ENCODE measurements around the gene SLC25A45.
"Not testable (repeated sequence)": the region's sequence is repeated elsewhere in the genome, so short reads cannot be mapped to it uniquely, and the experiment has no call there.

The SLC25A45 gene

DNA sequence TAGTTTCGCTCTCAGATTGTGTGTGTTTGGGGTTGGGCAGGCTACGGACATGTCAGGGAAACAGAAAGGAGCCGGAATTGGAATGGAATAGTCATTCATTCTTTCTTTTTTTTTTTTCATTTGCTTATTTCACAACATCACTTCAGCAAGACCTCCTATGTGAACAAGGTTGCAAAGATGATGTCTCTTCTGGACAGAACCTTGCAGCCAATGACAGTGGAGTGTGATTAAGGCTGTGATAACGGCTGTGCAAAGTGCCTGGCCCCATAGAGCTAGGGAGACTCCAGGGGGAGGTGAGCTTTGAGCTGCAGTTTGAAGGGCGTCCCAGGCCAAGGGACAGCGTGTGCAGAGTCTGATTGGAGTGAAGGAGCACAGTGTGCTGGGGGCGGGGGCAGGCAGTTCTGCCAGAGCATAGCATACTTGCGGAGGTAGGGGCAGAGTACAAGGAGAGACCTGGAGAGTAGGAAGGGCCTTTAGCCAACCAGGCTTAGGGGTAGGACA is 24.5 kb downstream of the SLC25A45 start:
- no peak for DNase-seq (ENCODE audit: low spot score)

DNA sequence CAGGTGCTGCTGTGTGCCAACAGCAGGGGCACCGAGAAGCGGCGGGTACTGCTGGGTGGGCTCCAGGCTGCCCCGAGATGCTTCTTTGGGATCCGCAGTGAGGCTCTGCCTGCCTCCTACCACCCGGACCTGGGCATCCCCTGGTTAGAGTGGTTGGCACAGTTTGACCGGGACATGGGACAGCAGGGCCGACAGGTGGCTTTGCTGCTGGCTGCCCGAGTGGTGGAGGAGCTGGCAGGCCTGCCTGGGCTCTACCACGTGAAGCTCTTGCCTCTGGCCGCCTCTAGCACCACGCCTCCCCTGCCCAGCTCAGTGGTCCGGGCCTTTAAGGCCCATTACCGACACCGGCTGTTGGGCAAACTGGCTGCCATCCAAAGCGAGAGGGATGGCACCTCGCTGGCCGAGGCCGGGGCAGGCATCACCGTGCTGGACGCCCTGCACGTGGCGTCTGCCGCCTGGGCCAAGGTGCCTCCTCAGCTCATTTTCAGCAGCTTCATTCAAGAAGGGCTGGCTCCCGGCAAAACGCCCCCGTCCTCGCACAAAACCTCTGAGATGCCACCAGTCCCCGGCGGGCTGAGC is 26.0 kb downstream of the SLC25A45 start:
- DNase-seq (ENCODE audit: low spot score): no peak

DNA sequence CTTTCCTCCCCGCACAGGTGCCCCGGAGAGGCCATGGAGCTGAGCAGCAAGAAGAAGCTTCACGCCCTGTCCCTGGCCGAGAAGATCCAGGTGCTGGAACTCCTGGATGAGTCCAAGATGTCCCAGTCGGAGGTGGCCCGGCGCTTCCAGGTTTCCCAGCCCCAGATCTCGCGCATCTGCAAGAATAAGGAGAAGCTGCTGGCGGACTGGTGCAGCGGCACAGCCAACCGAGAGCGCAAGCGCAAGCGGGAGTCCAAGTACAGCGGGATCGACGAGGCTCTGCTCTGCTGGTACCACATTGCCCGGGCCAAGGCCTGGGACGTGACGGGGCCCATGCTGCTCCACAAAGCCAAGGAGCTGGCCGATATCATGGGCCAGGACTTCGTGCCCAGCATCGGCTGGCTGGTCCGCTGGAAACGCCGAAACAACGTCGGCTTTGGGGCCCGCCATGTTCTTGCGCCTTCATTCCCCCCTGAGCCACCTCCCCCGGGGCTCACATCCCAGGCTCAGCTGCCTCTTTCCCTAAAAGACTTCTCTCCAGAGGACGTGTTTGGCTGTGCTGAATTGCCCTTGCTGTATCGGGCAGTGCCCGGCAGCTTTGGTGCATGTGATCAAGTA is 26.6 kb downstream of the SLC25A45 start:
- DNase-seq (ENCODE audit: low spot score): no peak

DNA sequence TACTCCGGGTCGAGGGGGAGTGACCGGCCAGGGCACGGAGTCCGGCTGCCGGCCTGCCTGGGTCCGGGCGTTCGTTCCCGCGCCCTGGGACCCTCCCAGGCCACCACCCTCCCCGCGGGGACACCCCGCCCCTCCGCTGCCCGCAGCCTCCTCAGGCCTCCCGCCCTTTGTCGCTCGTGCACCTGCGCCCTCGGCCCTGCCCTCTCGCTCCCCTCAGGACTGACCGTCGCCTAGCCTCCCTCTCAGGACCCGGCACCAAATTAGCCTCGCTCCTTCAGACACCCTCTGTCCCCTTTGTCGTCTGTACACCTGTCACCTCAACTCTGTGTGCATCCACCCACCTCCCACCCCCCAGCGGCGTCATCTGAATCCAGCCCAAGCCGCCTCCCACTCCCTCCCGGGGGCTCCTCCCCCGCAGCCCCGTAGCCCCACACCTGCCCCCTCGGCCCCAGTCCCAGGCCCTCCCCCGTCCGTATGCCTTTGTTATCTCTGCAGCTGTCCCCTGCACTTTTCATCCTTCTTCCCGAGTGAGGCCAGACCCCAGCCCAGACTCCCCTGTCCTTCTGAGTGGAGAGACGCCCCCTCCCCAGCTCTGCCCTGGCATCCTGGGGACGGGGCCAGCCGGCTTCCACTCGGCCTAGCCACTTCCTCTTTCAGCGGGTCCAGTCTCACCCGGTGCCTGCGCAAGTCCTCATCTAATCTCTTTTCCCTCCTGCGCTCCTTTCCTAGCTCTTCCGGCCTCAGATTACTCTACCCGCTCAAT is 27.3 kb downstream of the SLC25A45 start:
- DNase-seq (ENCODE audit: low spot score): no peak

DNA sequence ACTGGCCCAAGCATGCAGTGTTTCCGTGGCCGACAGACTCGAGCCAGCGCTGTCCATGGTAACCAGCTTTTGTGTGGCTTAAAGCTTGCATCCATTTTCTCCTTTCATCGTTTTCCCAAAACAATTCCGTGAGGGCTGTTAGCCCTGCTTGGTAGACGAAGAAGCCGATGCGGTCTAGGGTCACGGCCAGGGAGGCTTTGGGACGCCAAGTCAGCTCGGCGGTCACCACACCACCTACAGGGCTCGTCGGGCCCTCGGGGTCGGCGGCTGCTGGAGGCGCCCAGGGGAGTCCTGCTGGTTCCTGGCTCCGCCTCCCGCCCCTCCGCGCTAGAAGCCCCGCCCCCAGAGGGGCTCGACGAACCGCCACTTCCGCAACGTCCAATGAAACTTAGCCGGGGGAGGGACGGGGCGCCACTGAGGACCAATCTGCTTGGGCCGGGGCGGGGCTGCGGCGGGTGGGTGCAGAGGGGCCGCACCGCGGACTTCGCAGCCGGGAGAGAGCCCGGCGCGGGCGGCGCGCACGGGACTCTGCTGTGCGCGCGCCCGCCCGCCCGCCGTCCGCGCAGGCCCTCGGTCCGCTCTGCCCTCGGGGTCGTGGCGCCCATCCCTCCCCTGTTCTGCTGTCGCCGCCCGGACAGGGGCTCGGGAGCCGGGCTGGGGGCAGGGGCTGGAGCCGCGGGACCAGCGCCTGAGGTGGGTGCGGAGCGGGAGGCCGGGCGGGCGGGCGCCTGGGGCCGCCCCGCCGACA is 28.0 kb downstream of the SLC25A45 start, which contains the start of gene TIGD3:
TIGD3 (plus strand) TSS at position 487 of the 748 bp plus-strand sequence. CDS start 1,058 bp downstream, outside the sequence.
- peak; percentile 95 for DNase-seq (ENCODE audit: low spot score)

DNA sequence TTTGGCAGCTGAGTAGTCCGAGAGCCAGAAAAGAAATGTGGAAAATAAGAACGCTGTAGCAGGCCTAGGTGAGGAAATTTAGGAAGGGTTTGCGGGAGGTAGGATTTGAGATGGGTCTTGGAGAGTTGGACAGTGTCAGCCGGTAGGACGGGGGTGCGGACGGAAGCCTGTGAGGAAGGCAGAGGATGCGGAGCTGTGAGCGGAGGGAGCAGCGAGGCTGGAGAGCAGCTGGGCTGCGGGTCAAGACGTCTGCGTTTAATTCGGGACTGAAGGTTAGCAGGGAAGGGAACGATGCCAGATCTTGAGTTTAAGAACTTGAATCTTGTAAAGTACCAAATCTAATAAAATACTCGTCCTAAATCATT is 28.6 kb downstream of the SLC25A45 start:
- no peak for DNase-seq (ENCODE audit: low spot score)

DNA sequence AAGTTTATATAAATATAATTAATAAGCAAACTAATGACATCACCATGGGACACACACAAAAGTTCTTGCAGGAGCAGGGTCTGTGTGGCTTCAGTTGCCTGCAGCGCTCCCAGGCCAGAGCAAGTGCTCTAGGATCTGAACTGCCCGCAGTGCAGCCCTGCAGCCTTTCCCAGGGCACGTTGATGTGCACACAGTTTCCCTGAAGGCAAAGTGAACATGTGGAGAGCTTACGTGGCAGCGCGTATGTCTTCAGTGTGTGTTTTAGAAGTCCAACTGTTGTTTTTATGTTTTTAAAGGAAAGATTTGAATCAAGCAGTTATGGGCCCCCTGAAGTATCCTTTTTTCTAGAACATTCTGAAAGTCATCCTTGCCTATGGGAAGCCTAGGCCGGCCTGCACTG is 29.1 kb downstream of the SLC25A45 start:
- no peak for DNase-seq (ENCODE audit: low spot score)

DNA sequence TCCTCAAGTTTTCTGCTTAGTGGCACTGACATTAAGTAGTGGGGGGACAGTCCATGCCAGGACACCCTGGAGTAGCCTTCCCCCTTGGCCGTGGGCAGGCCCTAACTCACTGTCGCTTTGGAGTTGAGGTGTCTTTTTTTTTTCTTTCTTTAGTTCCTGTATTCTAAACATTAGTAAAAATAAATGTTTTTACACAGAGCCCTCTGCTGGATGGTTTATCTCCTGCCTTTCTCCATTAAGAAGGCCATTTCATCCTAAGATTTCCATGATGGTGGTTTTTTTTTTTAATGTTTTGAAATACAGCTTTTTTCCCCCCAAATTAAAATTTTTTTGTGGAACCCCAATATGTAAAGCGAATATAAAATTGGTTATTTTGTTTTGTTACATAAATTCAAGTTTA is 29.7 kb downstream of the SLC25A45 start:
- DNase-seq (ENCODE audit: low spot score): peak; percentile 55

DNA sequence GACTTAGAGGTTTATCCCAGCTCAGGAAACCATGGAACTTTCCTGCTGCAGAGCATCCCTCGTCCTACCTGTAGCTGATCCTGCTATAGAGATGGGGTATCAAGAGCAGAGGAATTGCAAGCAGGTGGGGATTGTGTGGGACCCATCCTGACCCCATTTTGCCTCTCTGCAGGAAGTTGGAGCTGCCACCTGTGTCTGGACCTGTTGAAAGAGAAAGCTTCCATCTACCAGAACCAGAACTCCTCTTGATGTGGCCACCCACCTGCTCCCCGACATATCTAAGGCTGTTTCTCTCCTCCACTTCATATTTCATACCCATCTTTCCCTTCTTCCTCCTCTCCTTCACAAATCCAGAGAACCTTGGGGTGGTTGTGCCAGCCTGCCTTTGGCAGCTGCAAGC is 30.9 kb downstream of the SLC25A45 start:
- no peak for DNase-seq (ENCODE audit: low spot score)

DNA sequence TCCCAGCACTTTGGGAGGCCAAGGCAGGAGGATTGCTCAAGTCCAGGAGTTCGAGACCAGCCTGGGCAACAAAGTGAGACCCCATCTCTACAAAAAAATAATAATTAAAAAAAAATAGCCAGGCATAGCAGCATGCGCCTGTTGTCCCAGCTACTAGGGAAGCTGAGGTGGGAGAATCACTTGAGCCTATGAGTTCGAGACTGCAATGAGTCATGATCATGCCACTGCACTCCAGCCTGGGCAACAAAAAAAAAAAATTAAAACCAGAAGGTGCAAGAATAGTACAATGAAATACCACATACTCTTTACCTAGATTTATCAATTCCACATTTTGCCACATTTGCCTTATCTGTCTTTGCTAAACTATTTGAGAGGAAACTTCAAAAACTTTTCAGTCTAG is 40.6 kb downstream of the SLC25A45 start:
- DNase-seq (ENCODE audit: low spot score): no peak

DNA sequence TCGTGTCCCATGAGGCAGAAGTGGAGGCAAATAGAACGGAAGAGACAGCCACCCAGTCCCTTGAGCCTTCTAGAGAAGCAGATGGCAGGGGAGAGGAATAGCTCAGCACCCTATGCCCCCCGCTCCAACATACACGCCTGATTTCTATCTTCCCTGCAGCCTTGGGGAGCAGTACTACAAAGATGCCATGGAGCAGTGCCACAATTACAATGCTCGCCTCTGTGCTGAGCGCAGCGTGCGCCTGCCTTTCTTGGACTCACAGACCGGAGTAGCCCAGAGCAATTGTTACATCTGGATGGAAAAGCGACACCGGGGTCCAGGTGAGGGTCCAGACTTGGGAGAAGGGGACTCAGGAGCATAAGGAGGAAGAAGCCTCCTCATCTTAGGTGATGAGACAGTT is 42.2 kb downstream of the SLC25A45 start:
- no peak for DNase-seq (ENCODE audit: low spot score)

DNA sequence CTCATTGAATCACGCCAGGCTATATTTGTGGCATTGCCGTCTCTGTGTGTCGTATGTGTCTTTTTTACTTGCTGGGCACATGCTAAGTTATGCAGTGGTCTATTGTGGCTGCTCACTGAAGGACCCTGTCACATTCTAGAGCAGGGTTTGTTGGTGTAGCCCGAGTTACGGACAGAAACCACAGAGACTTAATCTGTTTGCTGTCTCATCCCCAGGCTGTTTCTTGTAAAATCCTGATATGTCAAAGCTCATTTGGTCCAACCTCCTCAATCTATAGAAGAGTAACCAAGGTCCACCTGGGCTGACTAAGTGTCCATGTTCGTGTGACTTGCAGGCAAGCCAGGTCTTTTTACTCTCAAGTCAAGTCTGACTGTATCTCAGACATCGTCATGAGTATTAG is 43.8 kb downstream of the SLC25A45 start:
- DNase-seq (ENCODE audit: low spot score): no peak

DNA sequence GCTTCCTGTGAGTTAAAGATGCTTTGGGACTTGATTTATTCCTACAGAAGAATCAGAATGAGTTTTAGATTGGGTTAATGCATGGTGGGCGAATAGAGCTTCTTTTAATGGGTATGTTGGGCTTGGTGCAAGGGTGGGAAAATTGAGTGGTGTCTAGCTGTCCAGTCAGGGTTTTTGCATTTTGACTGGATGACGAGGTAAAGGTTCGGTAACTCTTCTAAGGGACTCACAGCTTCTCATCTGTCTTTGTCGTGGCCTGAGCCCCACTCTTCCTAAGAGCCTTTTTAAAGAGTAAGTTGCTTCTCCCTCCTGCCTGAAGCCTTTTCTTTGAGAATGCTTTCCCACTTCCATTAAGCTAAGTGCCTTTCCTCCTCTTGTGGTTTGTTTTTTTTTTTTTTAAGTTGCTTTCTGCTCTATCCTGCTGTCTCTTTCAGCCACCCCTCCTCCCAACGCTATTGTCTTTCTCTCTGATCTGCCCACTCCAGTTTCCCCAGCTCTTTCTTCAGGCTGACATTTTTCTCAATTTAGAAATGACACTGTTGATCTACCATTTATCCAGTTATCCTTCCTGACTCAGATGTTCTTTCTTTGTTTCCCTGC is 47.6 kb downstream of the SLC25A45 start:
- peak; percentile 64 for DNase-seq (ENCODE audit: low spot score)

DNA sequence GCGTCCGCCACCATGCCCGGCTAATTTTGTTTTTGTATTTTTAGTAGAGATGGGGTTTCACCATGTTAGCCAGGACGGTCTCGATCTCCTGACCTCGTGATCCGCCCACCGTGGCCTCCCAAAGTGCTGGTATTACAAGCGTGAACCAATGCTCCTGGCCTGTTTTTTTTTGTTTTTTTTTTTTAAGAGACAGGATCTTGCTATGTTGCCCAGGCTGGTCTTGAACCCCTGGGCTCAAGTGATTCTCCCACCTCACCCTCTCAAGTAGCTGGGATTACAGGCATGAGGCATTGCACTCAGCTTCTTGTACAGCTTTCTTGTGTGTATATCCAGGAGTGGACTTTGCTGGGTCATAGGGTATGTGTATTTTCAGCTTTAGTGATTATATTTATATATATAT is 49.9 kb downstream of the SLC25A45 start:
- not testable (repeated sequence) for DNase-seq (ENCODE audit: low spot score)

DNA sequence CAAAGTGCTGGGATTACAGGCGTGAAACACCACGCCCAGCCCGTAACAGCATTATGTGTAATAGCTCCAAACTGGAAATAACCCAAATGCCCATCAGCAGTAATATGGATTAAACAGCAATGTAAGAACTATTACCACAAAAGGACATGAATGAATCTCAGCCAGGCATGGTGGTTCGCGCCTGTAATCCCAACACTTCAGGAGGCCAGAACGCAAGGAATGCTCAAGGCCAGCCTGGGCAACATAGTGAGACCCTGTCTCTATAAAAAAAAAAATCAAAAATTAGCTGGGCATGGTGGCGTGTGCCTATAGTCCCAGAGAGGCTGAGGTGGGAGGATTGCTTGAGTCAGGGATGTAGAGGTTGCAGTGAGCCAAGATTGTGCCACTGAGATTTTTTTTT is 51.9 kb downstream of the SLC25A45 start:
- no peak for DNase-seq (ENCODE audit: low spot score)

DNA sequence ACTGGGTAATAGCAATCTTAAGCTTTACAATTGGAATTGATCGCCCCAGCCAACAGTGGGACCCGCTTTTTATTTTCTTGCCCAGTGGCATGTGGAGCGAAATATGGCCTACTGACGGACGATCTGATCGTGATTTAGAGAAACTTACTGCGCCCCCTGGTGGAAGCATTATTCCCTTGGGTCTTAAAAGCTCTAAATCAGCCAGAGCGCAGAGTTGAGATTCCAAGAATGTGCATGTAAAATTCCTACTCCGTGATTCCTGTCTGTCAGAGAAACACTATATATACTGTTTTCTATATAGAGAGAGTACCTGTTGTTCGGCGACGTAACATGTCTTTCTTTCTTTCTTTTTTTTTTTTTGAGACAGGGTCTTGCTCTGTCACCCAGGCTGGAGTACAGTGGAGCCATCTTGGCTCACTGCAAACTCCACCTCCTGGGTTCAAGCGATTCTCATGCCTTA is 52.5 kb downstream of the SLC25A45 start:
- DNase-seq (ENCODE audit: low spot score): peak; percentile 93

DNA sequence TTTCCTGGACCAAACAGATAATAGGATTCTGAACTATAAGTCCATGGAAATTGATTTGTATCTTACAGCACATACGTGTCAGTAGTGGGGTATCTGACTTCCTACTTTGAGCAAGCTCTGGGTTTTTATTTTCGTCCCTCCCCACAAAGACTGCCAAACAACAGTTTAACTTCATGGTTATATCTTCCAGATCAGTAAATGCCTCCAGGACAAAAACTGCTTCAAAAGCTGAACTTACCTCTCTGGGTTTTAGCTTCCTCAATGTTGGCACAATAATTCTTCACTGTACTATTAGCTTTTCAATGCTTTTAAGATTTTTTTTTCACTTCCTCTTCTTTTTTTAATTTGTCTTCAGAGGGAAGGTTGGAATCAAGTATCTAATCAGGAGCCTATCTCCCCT is 53.0 kb downstream of the SLC25A45 start:
- DNase-seq (ENCODE audit: low spot score): no peak

DNA sequence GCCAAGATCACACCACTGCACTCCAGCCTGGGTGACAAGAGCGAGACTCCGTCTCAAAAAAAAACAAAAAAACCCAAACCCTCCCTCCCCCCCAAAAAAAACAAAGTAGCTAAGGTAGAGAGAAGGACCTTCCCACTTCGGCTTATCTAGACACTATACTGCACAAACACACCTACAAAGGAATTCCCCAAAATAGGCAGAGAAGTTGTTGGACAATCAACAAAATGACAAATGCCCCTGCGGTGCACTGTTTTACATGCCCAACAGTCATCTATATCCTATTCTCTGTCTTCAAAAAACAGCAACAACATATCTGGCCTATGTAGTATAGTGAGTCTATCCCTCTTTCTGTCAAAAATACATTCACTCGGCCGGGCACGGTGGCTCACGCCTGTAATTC is 55.4 kb downstream of the SLC25A45 start:
- DNase-seq (ENCODE audit: low spot score): no peak

DNA sequence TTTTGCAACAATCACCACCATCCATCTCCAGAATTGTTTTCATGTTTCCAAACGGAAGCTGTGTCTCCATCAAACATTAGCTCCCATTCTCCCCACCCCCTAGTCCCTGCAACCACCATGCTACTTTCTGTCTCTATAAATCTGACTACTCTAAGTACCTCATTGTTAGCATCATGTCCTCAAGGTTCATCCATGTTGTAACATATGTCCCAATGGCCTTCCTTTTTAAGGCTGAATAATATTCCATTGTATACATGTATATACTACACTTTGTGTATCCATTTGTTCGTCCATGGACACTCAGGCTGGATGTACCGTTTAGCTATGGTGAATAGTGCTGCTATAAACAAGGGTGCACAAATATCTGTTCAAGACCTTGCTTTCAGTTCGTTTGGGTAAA is 57.0 kb downstream of the SLC25A45 start:
- DNase-seq (ENCODE audit: low spot score): no peak
